ENCODE measurements around the gene FCHSD2.
"Not testable (repeated sequence)": the region's sequence is repeated elsewhere in the genome, so short reads cannot be mapped to it uniquely, and the experiment has no call there.

DNA sequence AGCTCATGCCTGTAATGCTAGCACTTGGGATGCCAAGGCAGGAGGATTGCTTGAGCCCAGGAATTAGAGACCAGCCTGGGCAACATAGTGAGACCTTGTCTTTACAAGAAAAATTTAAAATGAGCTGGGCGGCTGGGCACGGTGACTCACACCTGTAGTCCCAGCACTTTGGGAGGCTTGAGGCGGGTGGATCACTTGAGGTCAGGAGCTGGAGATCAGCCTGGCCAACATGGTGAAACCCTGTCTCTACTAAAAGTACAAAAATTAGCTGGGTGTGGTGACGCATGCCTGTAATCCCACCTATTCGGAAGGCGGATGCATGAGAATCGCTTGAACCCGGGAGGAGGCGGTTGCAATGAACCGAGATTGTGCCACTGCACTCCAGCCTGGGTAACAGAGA lies 330.4 kb downstream of the FCHSD2 start:
- TF ChIP-seq, protein P1, sequence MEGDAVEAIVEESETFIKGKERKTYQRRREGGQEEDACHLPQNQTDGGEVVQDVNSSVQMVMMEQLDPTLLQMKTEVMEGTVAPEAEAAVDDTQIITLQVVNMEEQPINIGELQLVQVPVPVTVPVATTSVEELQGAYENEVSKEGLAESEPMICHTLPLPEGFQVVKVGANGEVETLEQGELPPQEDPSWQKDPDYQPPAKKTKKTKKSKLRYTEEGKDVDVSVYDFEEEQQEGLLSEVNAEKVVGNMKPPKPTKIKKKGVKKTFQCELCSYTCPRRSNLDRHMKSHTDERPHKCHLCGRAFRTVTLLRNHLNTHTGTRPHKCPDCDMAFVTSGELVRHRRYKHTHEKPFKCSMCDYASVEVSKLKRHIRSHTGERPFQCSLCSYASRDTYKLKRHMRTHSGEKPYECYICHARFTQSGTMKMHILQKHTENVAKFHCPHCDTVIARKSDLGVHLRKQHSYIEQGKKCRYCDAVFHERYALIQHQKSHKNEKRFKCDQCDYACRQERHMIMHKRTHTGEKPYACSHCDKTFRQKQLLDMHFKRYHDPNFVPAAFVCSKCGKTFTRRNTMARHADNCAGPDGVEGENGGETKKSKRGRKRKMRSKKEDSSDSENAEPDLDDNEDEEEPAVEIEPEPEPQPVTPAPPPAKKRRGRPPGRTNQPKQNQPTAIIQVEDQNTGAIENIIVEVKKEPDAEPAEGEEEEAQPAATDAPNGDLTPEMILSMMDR (optimal IDR thresholded peaks at IDR 0.05 in 1 of 3, IDR thresholded peaks at IDR 0.05 in 1 of 3, conservative IDR thresholded peaks at IDR 0.05 in 1 of 3; ENCODE audit: extremely low read depth in 1 of 3, insufficient read depth in 2 of 3, low read length in 3 of 3): not testable (repeated sequence)
- TF ChIP-seq EZH2 (IDR thresholded peaks at IDR 0.05; ENCODE audit: low read length): not testable (repeated sequence)
